GM18858 (cell line): ENCODE measurements around the gene AMPD3.

ENCODE experiments used
- ATAC-seq: cut with Tn5 transposase; IDR thresholded peaks from one replicate; pipeline ENCODE4 v1.9.1; 2021; ENCODE audit not compliant: unreplicated experiment

The AMPD3 gene

GRCh38 chr11:10459029-10459970 lies 4.2 kb downstream of the AMPD3 start:
- ATAC-seq: peak; percentile 41

- peak; percentile 32 for ATAC-seq
These were observed 5.7 kb downstream of the AMPD3 start for GRCh38 chr11:10460611-10461275.

- no peak for ATAC-seq
These were observed 6.3 kb downstream of the AMPD3 start for GRCh38 chr11:10461276-10461790.

GRCh38 chr11:10462746-10463300 lies 7.8 kb downstream of the AMPD3 start:
- no peak for ATAC-seq

GRCh38 chr11:10473371-10473770 lies 18.3 kb downstream of the AMPD3 start:
- ATAC-seq: no peak

- ATAC-seq: no peak
These were observed 19.5 kb downstream of the AMPD3 start for GRCh38 chr11:10474551-10474950.

- ATAC-seq: no peak
These were observed 21.3 kb downstream of the AMPD3 start for GRCh38 chr11:10476342-10476741.

GRCh38 chr11:10476927-10477689 lies 22.0 kb downstream of the AMPD3 start:
- no peak for ATAC-seq

- ATAC-seq: no peak
These were observed 22.6 kb downstream of the AMPD3 start for GRCh38 chr11:10477690-10478046.

- ATAC-seq: no peak
These were observed 23.0 kb downstream of the AMPD3 start for GRCh38 chr11:10478066-10478465.

- no peak for ATAC-seq
These were observed 23.8 kb downstream of the AMPD3 start for GRCh38 chr11:10478574-10479550.

GRCh38 chr11:10480026-10480425 lies 25.0 kb downstream of the AMPD3 start:
- no peak for ATAC-seq

- no peak for ATAC-seq
These were observed 25.7 kb downstream of the AMPD3 start for GRCh38 chr11:10480760-10481159.

- no peak for ATAC-seq
These were observed 26.7 kb downstream of the AMPD3 start for GRCh38 chr11:10481560-10482349.

- no peak for ATAC-seq
These were observed 28.1 kb downstream of the AMPD3 start for GRCh38 chr11:10483174-10483573.

GRCh38 chr11:10483584-10483983 lies 28.5 kb downstream of the AMPD3 start:
- no peak for ATAC-seq

GRCh38 chr11:10484461-10485180 lies 29.6 kb downstream of the AMPD3 start:
- no peak for ATAC-seq

GRCh38 chr11:10485646-10486045 lies 30.6 kb downstream of the AMPD3 start:
- no peak for ATAC-seq
